WERI-Rb-1 (cell line): ENCODE results near the gene CGB3.
A peak's percentile ranks its signal among the peaks of the same experiment; 100 is the strongest.
"Not testable (repeated sequence)": the region's sequence is repeated elsewhere in the genome, so short reads cannot be mapped to it uniquely, and the experiment has no call there.

ENCODE experiments used
- DNase-seq: peaks from one replicate; pipeline ENCODE4 v3.0.0-alpha.2; 2020
- H3K27ac ChIP-seq: fragments of 250-450 bp; sonication (Bioruptor Pico); 2 replicates; pipeline ENCODE4 v1.5.1; 2020; ENCODE audit warnings: mild to moderate bottlenecking, moderate library complexity
- H3K27me3 ChIP-seq: fragments of 250-450 bp; sonication (Bioruptor Pico); 2 replicates; pipeline ENCODE4 v1.5.1; 2021; ENCODE audit warnings: mild to moderate bottlenecking, low read depth, moderate library complexity; ENCODE audit not compliant: insufficient read depth, severe bottlenecking
- H3K36me3 ChIP-seq: fragments of 250-450 bp; sonication (Bioruptor Pico); 2 replicates; pipeline ENCODE4 v1.5.1; 2020; ENCODE audit warnings: mild to moderate bottlenecking, moderate library complexity
- H3K4me3 ChIP-seq: 2 replicates; pipeline ENCODE4 v1.5.1; 2011; ENCODE audit warnings: low read depth, mild to moderate bottlenecking, control low read depth, low read length
- H3K9me3 ChIP-seq: fragments of 250-450 bp; sonication (Bioruptor Pico); 2 replicates; pipeline ENCODE4 v1.5.1; 2021; ENCODE audit warnings: mild to moderate bottlenecking, moderate library complexity; ENCODE audit not compliant: severe bottlenecking
- TF ChIP-seq, protein P1 (sequence below): IDR thresholded peaks from 2 replicates; pipeline ENCODE4 v1.5.1; 2011; ENCODE audit warnings: low read depth, mild to moderate bottlenecking, control low read depth, inconsistent platforms, low read length

CGB3 gene

GRCh38 chr19:49042177-49042576 lies 18.0 kb upstream of the CGB3 start:
- TF ChIP-seq, protein P1, sequence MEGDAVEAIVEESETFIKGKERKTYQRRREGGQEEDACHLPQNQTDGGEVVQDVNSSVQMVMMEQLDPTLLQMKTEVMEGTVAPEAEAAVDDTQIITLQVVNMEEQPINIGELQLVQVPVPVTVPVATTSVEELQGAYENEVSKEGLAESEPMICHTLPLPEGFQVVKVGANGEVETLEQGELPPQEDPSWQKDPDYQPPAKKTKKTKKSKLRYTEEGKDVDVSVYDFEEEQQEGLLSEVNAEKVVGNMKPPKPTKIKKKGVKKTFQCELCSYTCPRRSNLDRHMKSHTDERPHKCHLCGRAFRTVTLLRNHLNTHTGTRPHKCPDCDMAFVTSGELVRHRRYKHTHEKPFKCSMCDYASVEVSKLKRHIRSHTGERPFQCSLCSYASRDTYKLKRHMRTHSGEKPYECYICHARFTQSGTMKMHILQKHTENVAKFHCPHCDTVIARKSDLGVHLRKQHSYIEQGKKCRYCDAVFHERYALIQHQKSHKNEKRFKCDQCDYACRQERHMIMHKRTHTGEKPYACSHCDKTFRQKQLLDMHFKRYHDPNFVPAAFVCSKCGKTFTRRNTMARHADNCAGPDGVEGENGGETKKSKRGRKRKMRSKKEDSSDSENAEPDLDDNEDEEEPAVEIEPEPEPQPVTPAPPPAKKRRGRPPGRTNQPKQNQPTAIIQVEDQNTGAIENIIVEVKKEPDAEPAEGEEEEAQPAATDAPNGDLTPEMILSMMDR: no peak
- Histone ChIP-seq H3K9me3 (no peaks in the 10 kb centered on the region), H3K27me3 (no peaks in the 10 kb centered on the region), H3K4me3 (no peak overlapping the region), H3K36me3 (no peaks in the 10 kb centered on the region), H3K27ac (no peak overlapping the region)
- no peak for DNase-seq

DNA sequence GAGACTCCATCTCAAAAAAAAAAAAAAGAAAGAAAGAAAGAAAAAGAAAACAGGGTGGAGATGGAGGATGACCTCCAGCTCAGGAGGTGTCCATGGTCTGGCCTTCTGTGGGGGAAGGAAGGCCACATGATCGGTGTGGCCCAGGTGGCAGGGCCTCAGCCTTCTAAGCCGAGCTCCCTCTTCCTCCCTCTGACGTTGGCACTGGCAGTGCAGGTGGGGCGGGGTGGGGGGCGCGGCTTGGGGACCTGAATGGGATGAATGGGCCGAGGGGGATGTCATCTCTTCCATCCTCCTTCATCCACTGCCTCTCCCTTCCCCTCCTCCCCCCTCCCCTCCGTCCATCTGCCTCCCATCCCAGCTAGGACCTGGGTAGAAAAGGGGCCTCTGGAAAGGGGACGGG lies 15.6 kb upstream of the CGB3 start:
- H3K36me3 ChIP-seq, H3K27me3 ChIP-seq, H3K27ac ChIP-seq, H3K4me3 ChIP-seq, DNase-seq, H3K9me3 ChIP-seq: not testable (repeated sequence)

DNA sequence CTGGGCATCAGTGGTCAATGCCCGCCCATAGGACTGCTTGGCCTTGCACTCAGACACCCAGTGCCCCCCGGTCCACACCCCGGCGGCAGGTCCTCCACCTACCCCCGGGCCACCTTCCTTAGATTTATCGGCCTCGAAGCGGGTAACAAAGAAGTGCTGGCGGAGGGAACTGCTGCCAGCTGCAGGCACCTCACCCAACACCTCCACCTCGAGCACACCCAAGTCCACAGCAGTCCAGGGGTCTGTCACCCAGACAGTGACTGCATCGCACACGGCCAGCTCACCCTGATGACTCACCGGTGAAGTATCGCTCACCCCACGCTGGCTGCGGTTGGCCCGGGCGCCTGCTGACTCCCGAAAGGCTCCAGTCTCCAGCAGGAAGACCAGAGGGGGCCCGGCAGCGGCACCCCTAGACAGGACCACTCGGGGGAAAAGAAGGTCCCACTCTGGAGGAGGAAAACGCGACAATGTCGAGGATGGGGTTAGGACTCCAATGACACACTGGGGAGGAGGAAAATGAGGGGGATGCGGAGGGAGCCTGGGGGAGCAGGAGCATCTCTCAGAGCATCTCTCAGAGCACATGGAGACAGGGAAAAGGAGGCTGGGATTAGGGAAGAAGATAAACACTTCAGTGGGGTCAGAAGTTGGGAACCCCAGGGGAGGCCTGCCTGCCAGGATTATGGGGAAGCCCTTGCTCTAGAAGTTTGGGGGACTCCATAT lies 14.6 kb upstream of the CGB3 start:
- not testable (repeated sequence) for H3K36me3 ChIP-seq, H3K9me3 ChIP-seq, H3K27ac ChIP-seq, H3K4me3 ChIP-seq, H3K27me3 ChIP-seq, DNase-seq

DNA sequence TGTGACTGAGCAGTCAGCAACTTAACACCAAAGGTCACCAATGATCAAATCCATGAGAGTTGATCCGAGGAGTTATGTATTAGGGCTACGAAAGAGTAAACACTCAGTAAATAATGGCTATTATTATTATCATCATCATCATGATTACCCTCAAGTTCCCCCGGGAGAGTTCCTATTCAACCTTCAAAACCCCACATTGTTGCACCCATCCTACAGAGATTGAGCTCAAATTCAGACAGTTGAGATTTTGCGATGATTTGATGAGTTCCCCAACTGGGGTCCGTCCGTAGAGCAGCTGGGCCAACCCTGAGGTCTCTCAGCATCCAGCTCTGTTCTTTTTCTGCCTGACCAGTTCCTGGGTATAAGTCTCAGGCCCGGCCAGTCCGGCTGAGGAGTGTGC lies 14.0 kb upstream of the CGB3 start:
- H3K27me3 ChIP-seq, H3K36me3 ChIP-seq, DNase-seq, H3K4me3 ChIP-seq, H3K27ac ChIP-seq, H3K9me3 ChIP-seq: not testable (repeated sequence)

DNA sequence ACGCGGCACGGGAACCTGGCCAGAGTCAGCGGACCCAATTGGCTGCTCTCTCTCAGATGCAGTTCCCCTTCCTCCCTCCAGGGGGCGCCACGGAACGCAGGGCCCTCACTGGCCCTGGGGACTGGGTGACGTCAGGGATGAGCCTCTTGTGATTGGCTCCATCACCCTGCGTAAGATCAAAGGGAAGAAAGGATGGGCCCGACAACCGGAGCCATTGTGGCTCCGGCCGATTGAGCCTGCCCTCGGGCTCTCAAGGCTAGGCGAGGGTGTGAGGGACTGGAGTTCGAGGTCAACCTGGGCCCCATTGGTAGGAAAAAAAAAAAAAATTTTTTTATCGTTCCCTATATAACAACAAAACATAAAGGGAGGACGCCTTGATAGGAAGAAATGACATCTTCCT lies 12.7 kb upstream of the CGB3 start, which contains the start of gene CGB1:
Gene CGB1, minus strand, starts transcription at position 81 of the 400 bp plus-strand sequence. CDS start 184 bp downstream, outside the sequence.
- DNase-seq: peak; percentile 42
- H3K27me3 ChIP-seq, H3K36me3 ChIP-seq, H3K27ac ChIP-seq, H3K4me3 ChIP-seq, H3K9me3 ChIP-seq: not testable (repeated sequence)
- TF ChIP-seq, protein P1: peak; percentile 51

GRCh38 chr19:49031642-49032301 lies 7.6 kb upstream of the CGB3 start, which contains the start of gene CGB2:
Gene CGB2, plus strand, starts transcription at chr19:49031890. Its CDS starts 206 bp downstream, at chr19:49032096.
- H3K27me3 ChIP-seq, H3K27ac ChIP-seq, H3K4me3 ChIP-seq, H3K36me3 ChIP-seq, DNase-seq, H3K9me3 ChIP-seq: not testable (repeated sequence)
- TF ChIP-seq, protein P1: peak; percentile 30; the same call in 1 of the 2 replicates

GRCh38 chr19:49030323-49030722 lies 6.2 kb upstream of the CGB3 start:
- DNase-seq, H3K27ac ChIP-seq, H3K9me3 ChIP-seq, H3K4me3 ChIP-seq, H3K36me3 ChIP-seq, H3K27me3 ChIP-seq: not testable (repeated sequence)

DNA sequence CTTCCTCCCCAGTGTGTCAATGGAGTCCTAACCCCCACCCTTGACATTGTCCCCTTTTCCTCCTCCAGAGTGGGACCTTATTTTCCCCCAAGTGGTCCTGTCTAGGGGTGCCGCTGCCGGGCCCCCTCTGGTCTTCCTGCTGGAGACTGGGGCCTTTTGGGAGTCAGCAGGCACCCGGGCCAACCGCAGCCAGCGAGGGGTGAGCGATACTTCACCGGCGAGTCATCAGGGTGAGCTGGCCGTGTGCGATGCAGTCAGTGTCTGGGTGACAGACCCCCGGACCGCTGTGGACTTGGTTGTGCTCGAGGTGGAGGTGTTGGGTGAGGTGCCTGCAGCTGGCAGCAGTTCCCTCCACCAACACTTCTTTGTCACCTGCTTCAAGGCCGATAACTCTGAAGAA lies 5.6 kb upstream of the CGB3 start:
- H3K4me3 ChIP-seq, H3K36me3 ChIP-seq, H3K27ac ChIP-seq, H3K27me3 ChIP-seq, H3K9me3 ChIP-seq, DNase-seq: not testable (repeated sequence)

DNA sequence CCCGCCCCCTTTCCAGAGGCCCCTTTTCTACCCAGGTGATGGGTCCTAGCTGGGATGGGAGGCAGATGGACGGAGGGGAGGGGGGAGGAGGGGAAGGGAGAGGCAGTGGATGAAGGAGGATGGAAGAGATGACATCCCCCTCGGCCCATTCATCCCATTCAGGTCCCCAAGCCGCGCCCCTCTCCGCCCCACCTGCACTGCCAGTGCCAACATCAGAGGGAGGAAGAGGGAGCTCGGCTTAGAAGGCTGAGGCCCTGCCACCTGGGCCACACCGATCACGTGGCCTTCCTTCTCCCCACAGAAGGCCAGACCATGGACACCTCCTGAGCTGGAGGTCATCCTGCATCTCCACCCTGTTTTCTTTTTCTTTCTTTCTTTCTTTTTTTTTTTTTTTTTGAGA lies 4.6 kb upstream of the CGB3 start:
- not testable (repeated sequence) for DNase-seq, H3K9me3 ChIP-seq, H3K36me3 ChIP-seq, H3K4me3 ChIP-seq, H3K27me3 ChIP-seq, H3K27ac ChIP-seq

- H3K4me3 ChIP-seq, H3K27ac ChIP-seq, H3K36me3 ChIP-seq, DNase-seq, H3K9me3 ChIP-seq, H3K27me3 ChIP-seq: not testable (repeated sequence)
Measured at GRCh38 chr19:49025599-49025998, 1.5 kb upstream of the CGB3 start.

- H3K4me3 ChIP-seq, H3K9me3 ChIP-seq, H3K36me3 ChIP-seq, H3K27ac ChIP-seq, DNase-seq, H3K27me3 ChIP-seq: not testable (repeated sequence)
Measured at GRCh38 chr19:49025088-49025487, 955 bp upstream of the CGB3 start.
